ENCODE measurements around the gene TAX1BP1. TPM values are rescaled to one million over a fixed set of nuclear protein-coding genes. Genes with fewer than 3 reads are reported as not detected.

The TAX1BP1 gene
- total and polyA plus RNA-seq, 2 donors (not counting 3 experiments of a cell fraction or from before 2014, with no cell fraction given) = 77.7 to 93.2 TPM

DNA sequence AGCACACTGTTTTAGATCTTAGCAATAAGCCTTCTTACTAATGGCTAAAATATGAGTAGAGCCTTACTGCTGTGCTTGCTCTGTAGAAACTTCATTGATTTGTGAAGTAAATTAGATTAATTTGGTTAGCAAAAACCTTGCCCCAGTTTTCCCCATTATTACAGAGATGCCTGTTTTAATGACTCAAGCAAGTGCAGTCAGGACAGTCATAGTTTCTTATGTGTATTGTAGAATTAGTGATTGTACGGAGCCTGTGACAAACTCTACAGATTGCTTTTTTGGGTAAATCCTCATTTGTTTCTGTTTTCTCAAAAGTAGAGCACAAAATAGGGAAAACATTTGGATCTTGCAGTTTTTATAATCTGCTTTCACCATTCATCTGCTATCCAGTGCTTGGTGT, 7.0 kb downstream of the TAX1BP1 start:
- BruUV-seq (replicated peaks) = no TSS peak
- POLR2A ChIA-PET = no interaction called here
- peaks cover 3% of the 10 kb centered on the region for H4K20me1 ChIP-seq (replicated peaks; ENCODE audit: control insufficient read depth, extremely low read depth, insufficient read depth, low read length)
- H3K9me3 ChIP-seq (replicated peaks; ENCODE audit: control insufficient read depth, insufficient read depth, low read length) = no peaks in the 10 kb centered on the region
- TF ChIP-seq FOS (IDR thresholded peaks at IDR 0.05; ENCODE audit: borderline replicate concordance, insufficient read depth, low read length) (no peak), EZH2 (IDR thresholded peaks at IDR 0.05; ENCODE audit: borderline replicate concordance, low read depth, low read length, severe bottlenecking) (no peak), POLR2AphosphoS5 (IDR thresholded peaks at IDR 0.05; ENCODE audit: insufficient read depth, low read depth, low read length) (no peak), CTCF (IDR thresholded peaks at IDR 0.05; ENCODE audit: extremely low read depth in 1 of 2, insufficient read depth in 1 of 2, low read depth in 1 of 2, low read length in 2 of 2) (no peak)
- no peak overlapping the region for H3K4me2 ChIP-seq (ENCODE audit: insufficient read depth, low read length)
- no peak overlapping the region for H3K27ac ChIP-seq (ENCODE audit: insufficient read depth, low read depth, low read length)
- peaks cover 37% of the 10 kb centered on the region for H3K79me2 ChIP-seq (ENCODE audit: control insufficient read depth, insufficient read depth, low read length)
- H3K9me1 ChIP-seq (replicated peaks; ENCODE audit: control insufficient read depth, extremely low read depth, insufficient read depth, low read length) = no peaks in the 10 kb centered on the region
- no peak overlapping the region for H3K4me3 ChIP-seq (replicated peaks in 1 of 3; ENCODE audit: insufficient read depth in 1 of 3, low read depth in 1 of 3, low read length in 3 of 3)
- FAIRE-seq (no peak), DNase-seq (ENCODE audit: low read depth, low spot score) (no peak)
- no peaks in the 10 kb centered on the region for H3K27me3 ChIP-seq (ENCODE audit: control insufficient read depth in 2 of 2, insufficient read depth in 2 of 2, low read length in 2 of 2)
- intact Hi-C loops (cut with micrococcal nuclease) (no loop called here), dilution Hi-C loops (cut with MboI; ENCODE audit: extremely low pct_ligation_motif_present, low sequenced_read_pairs) (no loop called here)
- H3K36me3 ChIP-seq (ENCODE audit: control insufficient read depth in 2 of 2, extremely low read depth in 1 of 2, insufficient read depth in 2 of 2, low read length in 2 of 2) = peaks cover 0 to 6% of the 10 kb centered on the region in 2 experiments
- H3K4me1 ChIP-seq (ENCODE audit: control insufficient read depth, extremely low read depth, insufficient read depth, low read length) = peaks cover 11% of the 10 kb centered on the region
- CTCF ChIA-PET = no interaction called here
- H3K9ac ChIP-seq (replicated peaks; ENCODE audit: extremely low read depth, insufficient read depth, low read length) = no peak overlapping the region
- H2AFZ ChIP-seq (ENCODE audit: low read depth, low read length) = no peak overlapping the region

- ChIA-PET CTCF (no interaction called here), POLR2A (no interaction called here)
- FAIRE-seq = no peak
- DNase-seq (ENCODE audit: low read depth, low spot score) = no peak
- Histone ChIP-seq H3K4me3 (replicated peaks in 1 of 3; ENCODE audit: insufficient read depth in 1 of 3, low read depth in 1 of 3, low read length in 3 of 3) (no peak overlapping the region), H3K36me3 (ENCODE audit: control insufficient read depth in 2 of 2, extremely low read depth in 1 of 2, insufficient read depth in 2 of 2, low read length in 2 of 2) (peaks cover 0 to 6% of the 10 kb centered on the region in 2 experiments), H3K79me2 (ENCODE audit: control insufficient read depth, insufficient read depth, low read length) (peaks cover 30% of the 10 kb centered on the region), H3K9me1 (replicated peaks; ENCODE audit: control insufficient read depth, extremely low read depth, insufficient read depth, low read length) (no peaks in the 10 kb centered on the region), H3K4me1 (ENCODE audit: control insufficient read depth, extremely low read depth, insufficient read depth, low read length) (peaks cover 11% of the 10 kb centered on the region), H4K20me1 (replicated peaks; ENCODE audit: control insufficient read depth, extremely low read depth, insufficient read depth, low read length) (peaks cover 3% of the 10 kb centered on the region), H3K9me3 (replicated peaks; ENCODE audit: control insufficient read depth, insufficient read depth, low read length) (no peaks in the 10 kb centered on the region), H3K4me2 (ENCODE audit: insufficient read depth, low read length) (no peak overlapping the region), H3K27ac (ENCODE audit: insufficient read depth, low read depth, low read length) (no peak overlapping the region), H3K9ac (replicated peaks; ENCODE audit: extremely low read depth, insufficient read depth, low read length) (no peak overlapping the region), H2AFZ (ENCODE audit: low read depth, low read length) (no peak overlapping the region), H3K27me3 (ENCODE audit: control insufficient read depth in 2 of 2, insufficient read depth in 2 of 2, low read length in 2 of 2) (no peaks in the 10 kb centered on the region)
- dilution Hi-C loops (cut with MboI; ENCODE audit: extremely low pct_ligation_motif_present, low sequenced_read_pairs) (no loop called here), intact Hi-C loops (cut with micrococcal nuclease) (no loop called here)
- BruUV-seq (replicated peaks) = no TSS peak
- TF ChIP-seq POLR2AphosphoS5 (IDR thresholded peaks at IDR 0.05; ENCODE audit: insufficient read depth, low read depth, low read length) (no peak), GATA2 (IDR thresholded peaks at IDR 0.05; ENCODE audit: insufficient read depth, insufficient read length, low read depth, low read length) (no peak), JUN (IDR thresholded peaks at IDR 0.05; ENCODE audit: borderline replicate concordance, insufficient read depth, insufficient read length, low read depth) (no peak), CTCF (IDR thresholded peaks at IDR 0.05; ENCODE audit: extremely low read depth in 1 of 2, insufficient read depth in 1 of 2, low read depth in 1 of 2, low read length in 2 of 2) (no peak), MAX (IDR thresholded peaks at IDR 0.05; ENCODE audit: insufficient read depth, insufficient read length) (no peak), EZH2 (IDR thresholded peaks at IDR 0.05; ENCODE audit: borderline replicate concordance, low read depth, low read length, severe bottlenecking) (no peak), FOS (IDR thresholded peaks at IDR 0.05; ENCODE audit: borderline replicate concordance, insufficient read depth, low read length) (no peak), MYC (IDR thresholded peaks at IDR 0.05; ENCODE audit: low read depth, low read length) (no peak), POLR2A (IDR thresholded peaks at IDR 0.05; ENCODE audit: low read depth, low read length) (no peak)
Measured at GRCh38 chr7:27747589-27748368, 7.8 kb downstream of the TAX1BP1 start.

Data from endothelial cell of umbilical vein (primary cell).